ENCODE data around the gene FAM227A. TPM values are rescaled to one million over a fixed set of nuclear protein-coding genes. Genes with fewer than 3 reads are reported as not detected.

Gene FAM227A
- total and polyA plus RNA-seq, 2 of the 4 experiments (the other 2 are of a cell fraction) = 1.3 to 1.4 TPM

- no peak overlapping the region for H2BK15ac ChIP-seq (ENCODE audit: low read depth, low read length)
- no peaks in the 10 kb centered on the region for H3K27me3 ChIP-seq (ENCODE audit: control insufficient read depth, insufficient read depth, low read length)
- DNase-seq = no peak
- in situ Hi-C loops (cut with MboI; ENCODE audit: low sequenced_read_pairs) = no loop called here
- H2BK5ac ChIP-seq (ENCODE audit: low read depth, low read length, poor library complexity, severe bottlenecking) = no peak overlapping the region
- no TSS peak for BruUV-seq (replicated peaks)
- no peak overlapping the region for H4K5ac ChIP-seq (ENCODE audit: low read depth, low read length)
- H3K18ac ChIP-seq (ENCODE audit: low read depth, low read length) = no peak overlapping the region
- no peak overlapping the region for H2AK9ac ChIP-seq (replicated peaks; ENCODE audit: low read depth, low read length, poor library complexity)
- H3K4me2 ChIP-seq (ENCODE audit: low read depth, low read length) = no peak overlapping the region
- H2AK5ac ChIP-seq (ENCODE audit: low read depth, low read length) = no peak overlapping the region; the same call in 1 of the 2 replicates
- H3K36me3 ChIP-seq (ENCODE audit: control insufficient read depth, insufficient read depth, low read length) = no peaks in the 10 kb centered on the region
- no peak overlapping the region for H3K23ac ChIP-seq (ENCODE audit: low read depth, low read length)
- no peak overlapping the region for H2BK20ac ChIP-seq (ENCODE audit: low read depth, low read length)
- intact Hi-C loops (cut with micrococcal nuclease) = no loop called here
- no peak overlapping the region for H3K56ac ChIP-seq (ENCODE audit: extremely low read depth, insufficient read depth, low read length)
- H2BK120ac ChIP-seq (ENCODE audit: low read depth, low read length) = no peak overlapping the region
- CTCF ChIA-PET = no interaction called here
- no peak overlapping the region for H4K91ac ChIP-seq (ENCODE audit: insufficient read depth, low read depth, low read length)
- H4K8ac ChIP-seq (ENCODE audit: low read depth in 2 of 2, low read length in 2 of 2) = no peak overlapping the region
- no peaks in the 10 kb centered on the region for H4K20me1 ChIP-seq (ENCODE audit: insufficient read depth, low read length)
- no peak overlapping the region for H3K4me3 ChIP-seq (ENCODE audit: insufficient read depth, low read depth, low read length)
- peaks cover 5% of the 10 kb centered on the region for H3K9me1 ChIP-seq (ENCODE audit: insufficient read depth, low read length)
- ATAC-seq (ENCODE audit: low read depth) = no peak
- H3K14ac ChIP-seq (replicated peaks; ENCODE audit: low read depth, low read length) = no peak overlapping the region
- H3K27ac ChIP-seq (ENCODE audit: insufficient read depth, low read length) = no peak overlapping the region
- no peak overlapping the region for H2AFZ ChIP-seq (replicated peaks; ENCODE audit: low read length, poor library complexity)
- POLR2A ChIA-PET (ENCODE audit: unreplicated experiment) = no interaction called here
- H3K4ac ChIP-seq (ENCODE audit: low read depth, low read length) = no peak overlapping the region
- H3K9me3 ChIP-seq (ENCODE audit: control insufficient read depth, insufficient read depth, low read length) = no peaks in the 10 kb centered on the region
- H3K79me1 ChIP-seq (ENCODE audit: low read depth in 1 of 2, low read length in 2 of 2) = no peaks in the 10 kb centered on the region
- 90% methylated on average over 4 of the region's 13 CpGs; no CpG with 5 or more reads in 1 of the 2 experiments for WGBS, 2 experiments (ENCODE audit: extremely low coverage in 2 of 2, insufficient read length in 1 of 2)
- peaks cover 4% of the 10 kb centered on the region for H3K4me1 ChIP-seq (ENCODE audit: control insufficient read depth, insufficient read depth, low read length)
- TF ChIP-seq CEBPB (IDR thresholded peaks at IDR 0.05; ENCODE audit: low read depth, low read length) = no peak
- dilution Hi-C loops (cut with HindIII; ENCODE audit: low sequenced_read_pairs, unreplicated experiment) = no loop called here
- no peak overlapping the region for H3K9ac ChIP-seq (ENCODE audit: low read depth, low read length)
Observed at GRCh38 chr22:38608992-38609750, 47.0 kb downstream of the FAM227A start.

Data from IMR-90 (cell line).